SW480 (cell line): ENCODE results near the gene ALKAL2.
A peak's percentile ranks its signal among the peaks of the same experiment; 100 is the strongest.

ENCODE experiments used
- DNase-seq: peaks from one replicate; pipeline ENCODE4 v3.0.0-alpha.2; 2016; ENCODE audit warnings: low spot score

ALKAL2 gene

DNA sequence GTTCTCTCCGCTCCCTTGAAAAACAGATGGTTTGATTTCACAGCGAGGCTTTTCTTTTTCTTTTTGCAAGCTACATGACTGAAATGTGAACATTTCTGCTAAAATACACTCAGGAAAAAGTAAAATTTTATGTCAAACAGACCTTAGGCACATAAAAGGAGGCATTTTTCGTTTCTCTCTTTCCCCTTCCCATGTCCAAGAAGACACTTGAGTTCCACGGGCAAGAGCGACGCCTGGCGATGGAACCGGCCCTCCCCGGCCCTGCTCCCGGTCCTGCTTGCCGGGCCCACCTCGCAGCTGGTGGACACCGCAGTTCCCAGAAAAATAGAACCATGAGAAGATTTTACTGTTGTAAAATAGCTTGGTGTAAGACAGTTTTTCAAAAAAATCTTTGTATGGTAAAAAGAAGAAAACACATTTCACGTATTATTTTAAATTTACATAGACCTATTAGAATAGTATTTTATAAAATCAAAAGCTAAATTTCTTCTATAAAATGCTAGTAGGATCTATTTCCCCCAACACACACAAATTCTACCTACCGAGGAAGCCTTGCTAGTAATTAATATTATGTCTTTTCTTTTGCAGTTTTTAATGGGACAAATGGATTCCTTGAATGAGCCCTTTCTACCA, 2.3 kb upstream of the ALKAL2 start:
- peak; percentile 70 for DNase-seq

DNA sequence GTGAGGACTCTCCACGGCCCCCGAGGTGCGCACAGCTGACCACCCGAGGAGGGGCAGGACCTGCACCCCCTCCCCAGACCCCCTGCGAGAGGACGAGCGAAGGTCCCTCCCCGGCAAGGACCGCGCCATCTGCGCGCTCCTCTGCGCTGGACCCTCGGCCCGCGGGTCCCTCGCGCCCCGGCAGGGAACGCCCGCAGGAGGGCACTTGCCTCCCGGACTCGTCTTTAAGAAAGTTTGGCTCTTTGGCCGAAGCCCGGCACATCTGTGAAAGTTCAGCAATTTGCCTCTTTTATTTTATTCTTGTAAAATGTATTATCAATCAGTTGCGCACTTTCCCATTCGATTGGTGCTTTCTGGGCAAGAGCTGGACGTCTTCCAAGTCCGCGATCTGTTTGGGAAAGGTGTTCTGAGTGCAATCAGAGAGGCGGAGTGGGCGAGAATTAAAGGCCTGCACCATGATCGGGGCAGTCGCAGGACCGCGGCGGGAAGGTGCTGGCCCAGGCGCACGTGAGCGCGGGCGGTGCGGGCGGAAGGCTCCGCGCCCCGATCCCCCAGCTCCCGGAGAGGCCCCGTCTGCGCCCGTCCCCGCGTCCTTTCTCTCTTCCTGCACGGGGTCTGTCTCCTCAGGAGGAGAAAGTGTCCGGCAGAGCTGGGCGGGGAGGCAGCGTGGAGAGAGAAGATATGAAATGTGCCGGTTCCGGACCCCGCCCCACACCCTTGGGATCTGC, 1.6 kb upstream of the ALKAL2 start:
- DNase-seq: peak; percentile 38

DNA sequence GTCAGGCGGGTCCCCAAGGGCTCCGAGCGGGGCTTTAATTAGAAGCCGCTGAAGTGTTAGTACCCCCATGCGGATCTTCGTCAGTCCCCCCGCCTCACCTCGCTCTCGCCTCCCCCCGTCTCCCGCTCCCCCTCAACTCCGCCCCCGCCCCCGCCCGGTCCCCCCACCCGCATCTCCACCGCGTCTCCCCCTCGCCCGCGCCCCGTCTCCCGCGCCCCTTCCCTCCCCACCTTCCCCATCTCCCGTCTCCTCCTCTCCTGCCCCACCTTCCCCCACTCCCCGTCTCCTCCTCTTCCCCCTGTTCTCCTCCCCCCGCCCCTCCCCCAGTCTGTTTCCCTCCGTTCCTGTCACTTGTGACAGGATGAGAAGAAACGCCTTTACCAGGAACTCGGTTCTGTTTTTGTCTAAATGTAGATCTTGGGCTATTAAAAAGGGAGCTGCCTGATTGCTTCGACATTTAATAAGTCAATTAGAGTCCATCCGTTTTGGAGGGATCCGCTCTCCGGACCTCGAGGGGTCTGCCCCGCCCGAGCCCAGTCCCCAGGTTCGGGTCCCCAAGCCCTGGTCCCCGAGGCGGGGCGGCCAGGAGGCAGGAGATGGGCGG, 969 bp upstream of the ALKAL2 start:
- DNase-seq: no peak

DNA sequence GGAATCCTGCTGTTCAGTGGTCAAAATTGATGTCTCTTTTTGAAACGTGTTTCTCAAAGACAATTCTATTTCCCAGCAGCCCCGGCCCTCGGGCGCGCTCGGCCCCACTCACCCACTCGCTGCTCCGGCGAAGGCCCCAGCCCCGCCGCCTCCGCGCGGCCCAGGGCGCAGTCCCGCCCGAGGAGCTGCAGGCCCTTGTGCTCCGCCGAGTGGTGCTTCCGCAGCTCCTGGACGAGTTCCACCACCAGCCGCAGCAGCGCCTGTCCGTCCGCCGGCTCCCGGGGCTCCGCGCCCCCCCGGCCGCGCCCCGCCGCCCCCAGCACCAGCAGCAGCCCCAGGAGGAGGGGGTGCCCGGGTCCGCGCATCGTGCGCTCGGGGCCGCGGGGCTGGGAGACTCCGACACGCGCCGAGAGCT, 413 bp downstream of the ALKAL2 start:
- DNase-seq: no peak

DNA sequence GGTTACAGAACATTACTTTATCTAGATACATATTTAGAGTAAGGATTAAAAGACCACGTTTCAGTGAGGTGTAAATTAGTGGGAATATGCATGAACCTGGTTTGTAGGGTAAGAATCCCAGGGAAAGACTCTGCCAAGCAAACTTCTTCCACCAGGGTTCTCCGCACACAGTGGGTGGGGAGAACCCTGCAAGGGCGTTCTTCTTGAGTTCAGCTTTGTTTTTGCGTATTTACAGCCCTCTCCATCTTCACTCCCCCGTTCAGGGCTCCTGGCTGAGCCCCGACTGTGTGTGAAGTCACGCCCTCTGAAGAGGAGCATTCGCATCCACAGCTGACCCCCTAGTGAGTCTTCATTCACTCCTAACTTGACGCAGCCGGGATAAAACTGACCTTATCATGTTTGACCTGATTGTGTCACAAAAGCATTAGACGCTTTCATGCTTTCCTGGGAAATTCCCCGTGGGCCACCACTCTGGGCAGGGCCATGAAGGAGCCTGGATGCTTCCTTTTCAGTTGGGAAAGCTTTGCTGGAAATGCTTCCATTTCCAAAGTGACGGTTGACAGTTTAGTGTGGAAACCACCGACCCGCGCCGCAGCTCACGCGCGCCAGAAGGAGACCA, 1.0 kb downstream of the ALKAL2 start:
- DNase-seq: no peak

DNA sequence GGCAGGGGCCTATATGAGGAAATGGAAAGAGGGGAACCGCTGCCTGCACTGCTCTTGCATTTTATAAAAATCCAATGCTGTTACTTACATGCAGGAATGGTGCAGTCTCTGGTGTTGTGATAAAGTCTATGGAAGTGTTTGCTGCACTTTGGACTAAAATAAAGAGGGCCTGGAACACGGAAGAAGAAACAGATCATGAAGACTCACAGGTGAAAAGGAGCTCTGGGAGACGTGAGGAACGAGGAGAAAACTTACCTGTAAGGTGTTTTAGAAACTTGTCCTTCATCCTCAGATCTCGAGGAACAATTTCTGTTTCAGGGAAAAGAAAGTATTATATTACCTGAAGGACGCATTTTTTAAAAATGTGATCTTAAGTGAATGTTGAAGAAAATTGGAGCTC, 1.9 kb downstream of the ALKAL2 start:
- no peak for DNase-seq

DNA sequence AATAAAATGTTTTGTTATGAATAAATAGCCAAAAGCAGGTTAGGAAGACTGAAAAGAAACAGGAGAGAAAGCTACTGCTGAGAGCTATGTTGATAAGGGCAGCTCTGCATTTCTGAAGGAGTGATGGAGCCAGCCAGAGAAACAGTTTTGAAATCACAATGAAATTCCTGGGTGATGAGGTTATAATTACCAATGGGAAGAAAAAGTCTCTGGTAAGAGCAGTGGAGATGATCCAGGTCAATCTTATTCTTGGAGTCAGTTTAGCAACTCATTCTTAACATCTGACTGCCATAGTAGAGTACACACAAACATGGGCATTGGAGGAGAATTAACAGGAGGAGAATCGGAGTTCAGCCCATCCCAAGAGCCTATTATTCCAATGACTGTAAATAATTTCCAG, 2.4 kb downstream of the ALKAL2 start:
- no peak for DNase-seq

DNA sequence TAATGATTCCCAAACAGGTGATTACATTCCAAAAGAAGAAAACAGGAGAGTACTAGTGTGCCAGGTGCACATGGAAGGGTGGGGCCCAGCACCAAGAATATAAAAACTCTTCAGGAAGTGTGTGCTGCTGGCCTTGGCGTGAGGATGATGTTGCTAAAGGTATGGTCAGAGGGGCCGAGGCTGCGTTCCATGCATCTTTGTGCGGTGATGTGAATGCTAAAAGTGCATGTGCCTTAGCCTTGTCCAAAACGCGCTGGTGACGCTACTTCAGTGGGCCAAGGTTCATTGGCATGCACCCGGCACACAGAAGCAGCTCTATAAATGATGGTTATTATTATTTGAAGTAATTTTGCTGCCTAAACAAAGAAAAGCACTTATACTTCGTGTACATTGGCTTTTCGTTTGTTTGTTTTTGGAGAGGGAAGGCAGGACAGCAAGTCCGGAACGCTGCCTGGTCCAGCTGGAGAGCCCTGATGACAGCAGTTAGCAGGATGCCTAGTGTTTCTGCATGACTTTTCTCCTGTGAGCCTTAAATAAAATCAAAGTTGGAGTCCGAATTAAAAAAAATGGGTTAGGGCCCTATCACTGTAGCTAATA, 2.9 kb downstream of the ALKAL2 start:
- DNase-seq: no peak

DNA sequence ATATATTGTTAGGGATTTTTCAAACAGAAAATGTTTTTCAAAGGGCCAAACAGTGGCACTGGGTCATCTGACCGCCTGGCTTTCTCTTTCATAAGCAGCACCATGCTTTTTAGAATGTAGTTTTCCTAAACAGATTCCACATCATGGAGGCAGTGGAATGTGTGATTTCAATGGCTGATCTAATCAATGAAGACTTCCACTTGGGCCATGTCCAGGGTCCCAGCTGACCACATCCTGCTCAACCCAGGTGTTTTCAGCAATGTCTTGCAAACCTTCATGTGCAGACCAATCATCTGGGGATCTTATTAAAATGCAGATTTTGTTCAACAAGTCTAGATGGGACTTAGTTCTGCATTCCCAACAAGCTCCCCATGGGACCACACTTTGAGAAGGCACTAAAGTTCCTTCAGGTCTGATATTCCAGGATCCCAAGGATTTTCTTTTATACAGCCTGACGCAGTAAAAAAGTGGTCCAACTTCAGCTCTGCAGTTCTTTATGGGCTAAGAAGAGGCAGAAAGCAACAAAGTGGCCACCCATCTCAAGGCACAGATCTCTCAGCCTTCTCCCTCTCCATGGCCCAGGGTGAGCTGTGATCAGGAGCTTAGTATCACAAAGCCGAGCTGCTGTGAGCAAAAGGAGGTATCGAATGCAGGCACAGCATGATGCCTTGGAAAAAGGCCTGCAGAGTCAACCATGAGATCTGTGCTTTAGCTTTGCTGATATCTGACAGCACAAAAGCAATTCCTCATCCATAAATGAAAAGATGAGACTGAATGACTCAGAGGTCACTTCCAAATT, 3.7 kb downstream of the ALKAL2 start:
- DNase-seq: no peak

DNA sequence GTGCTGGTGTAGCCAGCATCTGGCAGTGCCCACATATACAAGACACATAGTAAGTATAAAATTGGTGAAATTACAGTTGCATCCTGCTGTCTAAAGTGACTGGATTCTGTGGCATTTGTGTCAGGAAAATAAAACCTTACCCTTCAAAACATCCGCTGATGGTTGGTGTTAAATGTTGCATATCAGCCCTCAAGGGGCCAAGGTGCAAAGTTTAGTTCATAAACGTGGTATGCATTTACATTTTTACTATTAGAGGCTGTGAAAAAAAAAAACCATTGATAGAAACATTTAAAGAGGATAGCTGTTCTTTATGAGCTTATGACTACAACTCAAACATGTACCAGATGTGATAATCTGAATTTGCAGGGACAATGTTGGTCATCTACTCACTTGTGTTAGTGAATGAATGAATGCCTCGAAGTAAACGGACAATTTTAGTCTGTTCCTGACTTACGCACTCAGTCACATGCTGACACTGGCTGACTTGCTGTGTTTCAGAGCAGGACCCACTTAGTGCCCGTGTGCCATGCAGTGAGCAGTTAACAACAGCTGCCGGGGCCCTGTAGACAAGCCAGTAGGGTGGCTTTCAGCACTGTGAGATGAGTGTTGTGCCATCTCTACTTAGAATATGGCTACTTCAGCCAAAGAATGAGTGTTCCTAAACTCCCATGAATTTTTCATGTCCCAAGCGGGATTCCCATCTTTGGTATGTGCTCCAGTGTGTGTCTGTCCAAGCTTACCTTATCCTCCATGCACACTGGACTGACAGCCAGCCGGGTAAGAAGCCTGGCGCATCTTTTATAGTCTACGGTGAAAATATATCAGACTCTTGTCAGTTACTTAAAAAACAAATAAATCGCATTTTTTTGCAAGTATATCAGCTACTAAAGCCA, 5.3 kb downstream of the ALKAL2 start:
- no peak for DNase-seq

DNA sequence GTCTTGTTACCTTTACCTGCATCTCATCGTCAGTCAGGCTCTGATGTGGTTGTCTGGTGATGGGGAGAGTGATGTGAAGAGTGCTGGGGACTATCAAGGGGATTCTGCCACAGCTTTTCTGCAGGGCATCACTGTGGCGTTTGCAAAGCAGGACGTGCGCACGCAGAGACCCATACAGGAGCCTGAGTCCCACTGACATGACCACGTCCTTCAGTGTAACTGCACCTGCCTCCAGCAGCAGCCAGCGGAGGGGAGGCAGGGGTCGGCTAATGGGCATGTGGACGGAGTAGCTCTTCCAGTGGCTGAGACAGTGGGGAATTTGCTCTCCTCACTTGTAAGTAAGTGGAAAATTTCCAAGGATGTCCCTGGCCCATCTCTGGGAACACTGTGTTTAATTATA, 6.5 kb downstream of the ALKAL2 start:
- DNase-seq: no peak

DNA sequence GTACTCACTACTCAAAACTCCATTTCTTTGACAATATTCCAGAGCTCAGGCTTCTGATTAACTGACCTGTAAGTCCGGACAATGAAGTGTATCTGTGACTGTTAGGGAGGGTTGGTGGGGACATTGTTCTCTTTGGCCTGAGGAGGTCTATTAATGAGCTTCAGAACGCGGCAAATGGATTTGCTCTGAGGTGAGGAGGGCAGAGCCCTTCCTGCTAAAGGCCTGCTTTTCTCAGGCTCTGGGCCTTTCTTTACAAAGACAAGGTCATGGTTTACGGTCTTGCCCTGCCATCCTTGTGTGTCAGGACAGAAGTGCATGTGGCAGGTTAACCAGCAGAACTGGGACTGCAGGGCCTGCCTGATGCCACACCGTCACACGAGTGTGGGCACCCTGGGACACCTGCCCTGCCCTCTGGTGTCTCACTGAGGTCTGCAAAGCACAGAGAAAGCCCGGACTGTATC, 7.2 kb downstream of the ALKAL2 start:
- no peak for DNase-seq

DNA sequence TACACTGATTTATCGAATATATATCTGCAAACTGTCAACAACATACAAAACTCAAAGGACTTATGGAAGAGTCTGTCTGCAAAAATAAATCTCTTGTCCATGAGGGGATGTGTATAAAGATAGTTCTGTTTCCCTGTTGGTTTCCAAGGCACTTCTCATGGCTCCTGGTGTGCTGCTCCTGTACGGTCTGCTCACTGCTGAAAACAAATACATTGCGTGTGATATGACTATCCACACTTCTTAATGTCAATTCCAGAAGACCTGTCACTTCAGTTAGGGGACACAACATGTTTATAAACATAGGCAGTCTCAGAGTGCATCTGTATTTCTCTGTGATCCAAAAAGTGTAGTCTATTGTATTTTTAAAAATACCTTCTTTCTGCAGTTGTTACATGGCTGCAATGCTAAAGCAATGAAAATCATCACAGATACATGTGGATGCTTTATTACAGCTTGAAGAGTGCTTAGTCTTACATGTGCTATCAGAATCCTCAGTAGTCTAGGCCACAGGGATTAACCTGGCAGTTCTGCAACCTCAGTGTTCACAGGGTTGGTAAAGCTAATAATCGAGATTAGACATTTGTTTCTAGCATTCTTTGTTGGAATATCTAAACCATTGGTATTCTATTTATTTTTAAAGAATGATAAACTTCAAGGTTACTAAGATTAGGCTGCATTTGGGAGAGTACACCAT, 7.8 kb downstream of the ALKAL2 start:
- DNase-seq: no peak

DNA sequence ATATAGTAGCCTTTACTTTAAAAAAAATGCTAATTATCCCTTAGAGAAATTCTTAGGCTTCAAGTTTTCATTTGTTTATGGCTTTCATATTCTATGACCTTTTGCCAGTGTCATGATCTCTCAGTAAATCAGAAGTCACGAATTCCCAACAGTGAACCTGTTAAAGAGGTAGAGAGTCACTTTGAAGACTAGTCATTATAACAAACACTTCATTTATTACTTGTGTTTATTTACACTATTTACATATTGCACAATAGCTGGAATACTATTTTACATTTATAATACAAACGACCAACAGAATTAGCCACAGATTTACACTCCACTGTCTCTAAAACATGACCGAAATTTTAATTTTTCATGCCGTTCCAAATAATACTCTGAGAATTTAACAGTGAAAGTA, 8.5 kb downstream of the ALKAL2 start:
- no peak for DNase-seq

DNA sequence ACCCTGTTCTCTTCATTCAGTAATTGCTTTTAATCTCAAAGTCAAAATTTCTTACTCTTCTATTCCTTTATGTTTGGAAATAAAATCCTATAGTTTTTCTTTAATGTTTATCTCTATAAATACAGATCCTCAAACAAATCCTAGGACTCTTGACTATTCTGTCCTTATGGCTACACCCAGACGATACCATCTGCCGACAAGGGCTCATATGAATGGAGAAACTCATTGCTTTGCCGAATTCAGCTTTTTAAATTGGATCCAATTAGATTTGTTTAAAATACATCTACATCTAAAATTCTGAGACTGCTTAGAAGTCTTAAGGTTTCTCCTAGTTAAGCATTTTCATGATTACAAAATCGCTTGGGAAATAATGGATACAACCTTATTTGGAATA, 9.0 kb downstream of the ALKAL2 start:
- DNase-seq: no peak

DNA sequence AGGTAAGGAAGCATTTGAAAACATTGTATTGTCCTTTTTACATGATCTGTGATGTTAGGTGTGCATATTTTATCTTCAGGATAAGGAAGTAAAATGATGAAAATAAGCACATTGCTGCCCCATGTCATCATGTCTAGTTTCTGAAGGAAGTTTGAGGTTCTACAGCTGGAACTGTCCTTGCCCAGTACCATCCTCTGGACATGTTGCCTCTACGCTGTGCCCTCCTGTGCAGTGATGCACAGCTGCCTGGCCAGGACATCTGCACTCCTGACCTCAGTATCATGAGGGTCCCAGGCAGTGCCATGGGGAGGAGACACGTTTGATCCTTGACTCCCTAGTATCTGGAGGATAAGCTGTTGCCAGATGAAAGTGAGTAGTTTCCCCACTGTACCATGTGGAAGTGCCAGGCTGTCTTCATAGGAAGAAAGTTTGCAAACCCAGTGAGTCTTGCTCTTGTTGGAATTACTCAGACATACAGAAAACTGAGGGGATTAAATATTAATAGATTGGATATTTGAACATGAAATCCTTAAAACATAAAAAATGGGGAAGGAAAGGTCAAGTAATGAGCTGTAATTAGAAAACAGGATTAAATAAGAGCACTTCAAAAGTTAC, 9.5 kb downstream of the ALKAL2 start:
- no peak for DNase-seq

DNA sequence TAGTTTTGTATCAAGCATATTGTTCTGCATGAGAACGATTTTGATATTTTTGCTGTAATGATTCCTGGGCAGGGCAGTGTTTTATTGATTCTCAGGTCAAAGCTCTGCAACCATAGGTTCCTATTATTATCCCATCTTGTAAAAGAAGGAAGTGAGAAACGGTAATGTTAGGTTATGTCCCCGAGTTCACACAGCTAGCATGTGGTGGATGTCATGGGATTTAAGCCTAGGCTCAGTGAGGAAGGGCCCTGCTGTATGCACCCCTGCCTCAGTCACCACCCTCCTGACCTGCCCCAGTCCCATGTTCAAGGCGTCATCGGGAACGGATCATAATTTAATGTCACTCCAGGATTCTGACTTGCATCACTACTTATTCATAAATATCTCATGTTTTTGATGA, 12.4 kb downstream of the ALKAL2 start:
- DNase-seq: no peak

DNA sequence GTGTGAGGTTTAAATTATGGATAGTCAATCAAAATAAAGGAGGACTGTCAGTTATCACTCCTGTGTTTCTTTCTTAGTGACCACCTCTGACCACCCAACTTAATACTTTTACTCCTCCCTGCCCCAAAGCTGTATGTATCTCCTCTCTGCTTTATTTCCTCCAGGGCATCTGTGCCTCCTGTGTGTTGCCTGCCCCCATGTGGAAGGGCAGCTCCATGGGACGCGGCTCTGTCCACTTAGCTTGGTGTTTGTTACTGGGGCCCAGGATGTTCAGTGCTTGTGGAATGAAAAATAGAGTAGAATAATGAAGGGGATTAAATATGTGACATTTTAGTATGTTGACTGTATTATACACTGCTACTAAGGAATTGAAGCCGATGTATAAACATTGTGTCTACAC, 13.4 kb downstream of the ALKAL2 start:
- no peak for DNase-seq

DNA sequence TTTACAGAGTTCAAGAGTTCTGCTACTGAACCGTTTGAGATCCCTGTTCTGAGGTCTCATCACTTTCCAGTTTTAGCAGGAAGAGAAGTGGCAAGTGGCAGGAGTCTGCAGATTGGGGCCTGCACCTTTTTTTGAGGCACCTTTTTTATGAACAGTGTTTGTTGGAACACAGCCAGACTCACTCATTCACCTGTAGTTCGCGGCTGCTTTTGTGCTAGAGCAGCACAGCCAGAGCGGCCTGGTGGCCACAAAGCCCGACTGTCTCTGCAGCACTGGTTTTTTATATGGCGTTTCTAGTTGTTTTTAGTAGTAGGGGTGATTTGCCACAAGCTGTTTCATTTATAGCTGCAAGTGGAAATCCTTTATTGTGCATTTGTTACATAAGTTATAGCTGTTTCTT, 14.6 kb downstream of the ALKAL2 start:
- no peak for DNase-seq

DNA sequence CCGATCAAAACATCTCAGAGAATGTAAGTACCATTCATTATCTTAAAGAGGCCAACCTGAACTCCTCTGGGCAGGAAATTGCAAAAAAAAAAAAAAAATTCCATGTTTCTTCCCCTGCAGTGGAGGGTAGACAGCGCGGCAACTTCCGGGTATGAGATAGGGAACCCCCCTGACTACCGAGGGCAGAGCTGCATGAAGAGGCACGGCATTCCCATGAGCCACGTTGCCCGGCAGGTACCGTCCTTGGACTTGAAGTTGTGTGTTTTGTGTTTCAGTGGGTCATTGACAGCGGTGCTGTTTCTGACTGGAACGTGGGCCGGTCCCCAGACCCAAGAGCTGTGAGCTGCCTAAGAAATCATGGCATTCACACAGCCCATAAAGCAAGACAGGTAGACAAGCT, 16.0 kb downstream of the ALKAL2 start:
- no peak for DNase-seq
